ENCODE measurements around the gene NELL2. TPM values are rescaled to one million over a fixed set of nuclear protein-coding genes. Genes with fewer than 3 reads are reported as not detected.

Gene NELL2
- total and polyA plus RNA-seq, 7 donors = 0.17 to 1.8 (median 0.30) TPM; not detected in 3

DNA sequence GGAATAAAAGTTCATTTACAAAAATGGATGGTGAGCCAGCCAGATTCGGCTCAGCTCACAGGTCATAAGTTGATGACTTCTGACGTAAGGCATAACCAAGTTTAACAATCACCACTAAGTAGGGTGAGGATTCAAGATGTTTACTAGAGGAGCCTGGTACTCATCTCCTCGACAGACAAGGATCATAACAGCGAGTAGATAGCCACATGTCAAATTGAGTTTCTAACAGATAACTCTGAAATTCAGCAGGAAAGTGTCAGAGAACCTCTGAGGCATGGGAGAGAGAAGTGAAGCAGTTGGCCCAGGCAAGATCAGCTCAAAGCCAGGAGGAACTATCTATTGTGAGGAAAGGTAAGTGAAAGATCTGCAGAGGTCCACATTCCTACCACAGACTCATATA is 208.7 kb downstream of the NELL2 start:
- H3K9me3 ChIP-seq = no peaks in the 10 kb centered on the region
- no peak for DNase-seq
- no peaks in the 10 kb centered on the region for H3K36me3 ChIP-seq (ENCODE audit: insufficient read depth in 1 of 2, low read depth in 1 of 2)
- H3K4me3 ChIP-seq = no peak overlapping the region
- WGBS, 3 donors = 67 to 77% (median 68%) methylated on average over 4 of the region's 4 CpGs
- no peak for ATAC-seq
- intact Hi-C loops (cut with DNase I) = no loop called here
- no peaks in the 10 kb centered on the region for H3K27me3 ChIP-seq (ENCODE audit: insufficient read depth in 3 of 3, low read length in 2 of 3)
- TF ChIP-seq, protein P1, sequence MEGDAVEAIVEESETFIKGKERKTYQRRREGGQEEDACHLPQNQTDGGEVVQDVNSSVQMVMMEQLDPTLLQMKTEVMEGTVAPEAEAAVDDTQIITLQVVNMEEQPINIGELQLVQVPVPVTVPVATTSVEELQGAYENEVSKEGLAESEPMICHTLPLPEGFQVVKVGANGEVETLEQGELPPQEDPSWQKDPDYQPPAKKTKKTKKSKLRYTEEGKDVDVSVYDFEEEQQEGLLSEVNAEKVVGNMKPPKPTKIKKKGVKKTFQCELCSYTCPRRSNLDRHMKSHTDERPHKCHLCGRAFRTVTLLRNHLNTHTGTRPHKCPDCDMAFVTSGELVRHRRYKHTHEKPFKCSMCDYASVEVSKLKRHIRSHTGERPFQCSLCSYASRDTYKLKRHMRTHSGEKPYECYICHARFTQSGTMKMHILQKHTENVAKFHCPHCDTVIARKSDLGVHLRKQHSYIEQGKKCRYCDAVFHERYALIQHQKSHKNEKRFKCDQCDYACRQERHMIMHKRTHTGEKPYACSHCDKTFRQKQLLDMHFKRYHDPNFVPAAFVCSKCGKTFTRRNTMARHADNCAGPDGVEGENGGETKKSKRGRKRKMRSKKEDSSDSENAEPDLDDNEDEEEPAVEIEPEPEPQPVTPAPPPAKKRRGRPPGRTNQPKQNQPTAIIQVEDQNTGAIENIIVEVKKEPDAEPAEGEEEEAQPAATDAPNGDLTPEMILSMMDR (IDR thresholded peaks at IDR 0.05) = no peak
- no peaks in the 10 kb centered on the region for H3K4me1 ChIP-seq
- no peak overlapping the region for H3K27ac ChIP-seq

DNA sequence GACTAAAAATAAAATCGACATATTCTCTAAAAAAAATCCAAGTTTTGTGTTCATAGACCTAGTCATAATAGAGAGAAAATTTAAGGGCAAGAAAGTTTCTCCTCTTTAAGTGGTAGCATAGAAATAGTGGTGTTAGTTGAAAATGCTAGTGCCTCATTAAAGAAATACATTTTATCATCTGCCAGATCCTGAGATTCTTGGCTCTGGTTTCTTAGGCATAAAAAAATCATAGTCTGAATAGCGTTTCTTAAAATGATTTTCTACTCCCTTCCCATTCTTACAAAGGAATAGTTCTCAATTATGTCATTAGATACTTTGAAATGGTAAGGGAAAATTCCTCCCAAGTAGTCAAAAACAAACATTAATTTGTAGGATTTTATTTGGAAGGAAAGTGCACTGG is 212.8 kb downstream of the NELL2 start:
- ATAC-seq = no peak
- Histone ChIP-seq H3K36me3 (ENCODE audit: insufficient read depth in 1 of 2, low read depth in 1 of 2) (no peaks in the 10 kb centered on the region), H3K4me1 (no peaks in the 10 kb centered on the region), H3K4me3 (no peak overlapping the region), H3K27me3 (ENCODE audit: insufficient read depth in 3 of 3, low read length in 2 of 3) (no peaks in the 10 kb centered on the region), H3K9me3 (no peaks in the 10 kb centered on the region), H3K27ac (no peak overlapping the region)
- no peak for DNase-seq
- intact Hi-C loops (cut with DNase I) = no loop called here
- WGBS, 3 donors = 54 to 69% (median 57%) methylated on average over 2 of the region's 2 CpGs
- TF ChIP-seq, protein P1 (IDR thresholded peaks at IDR 0.05) = no peak

DNA sequence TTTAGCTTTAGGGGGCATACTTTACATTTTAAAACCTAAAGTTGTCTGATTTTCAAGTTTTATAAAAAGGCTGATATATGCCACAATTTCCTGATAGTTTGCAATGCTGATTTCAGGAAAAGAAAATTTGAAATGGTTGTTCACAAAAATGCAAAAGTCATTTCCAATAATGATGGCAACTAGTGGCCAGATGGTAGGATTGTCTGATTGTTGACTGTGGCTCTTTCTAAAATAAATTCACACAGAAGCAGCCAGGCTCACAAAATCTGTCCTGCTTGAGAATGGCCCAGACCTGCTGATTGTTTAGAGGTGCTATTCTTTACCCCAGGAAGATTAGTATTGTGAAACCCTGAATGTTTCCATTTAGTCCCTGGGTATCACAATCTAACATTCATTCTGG is 220.3 kb downstream of the NELL2 start:
- intact Hi-C loops (cut with DNase I) = loop anchor here in 1 of 2 donors (2.0 kb wide), 1 partner anchor 41 kb away; no protein-coding TSS in a partner anchor
- no peaks in the 10 kb centered on the region for H3K36me3 ChIP-seq (ENCODE audit: insufficient read depth in 1 of 2, low read depth in 1 of 2)
- ATAC-seq = no peak
- no peaks in the 10 kb centered on the region for H3K4me1 ChIP-seq
- H3K27ac ChIP-seq = no peak overlapping the region
- DNase-seq = no peak
- no peaks in the 10 kb centered on the region for H3K9me3 ChIP-seq
- no peak overlapping the region for H3K4me3 ChIP-seq
- TF ChIP-seq, protein P1 (IDR thresholded peaks at IDR 0.05) = no peak
- H3K27me3 ChIP-seq (ENCODE audit: insufficient read depth in 3 of 3, low read length in 2 of 3) = no peaks in the 10 kb centered on the region

DNA sequence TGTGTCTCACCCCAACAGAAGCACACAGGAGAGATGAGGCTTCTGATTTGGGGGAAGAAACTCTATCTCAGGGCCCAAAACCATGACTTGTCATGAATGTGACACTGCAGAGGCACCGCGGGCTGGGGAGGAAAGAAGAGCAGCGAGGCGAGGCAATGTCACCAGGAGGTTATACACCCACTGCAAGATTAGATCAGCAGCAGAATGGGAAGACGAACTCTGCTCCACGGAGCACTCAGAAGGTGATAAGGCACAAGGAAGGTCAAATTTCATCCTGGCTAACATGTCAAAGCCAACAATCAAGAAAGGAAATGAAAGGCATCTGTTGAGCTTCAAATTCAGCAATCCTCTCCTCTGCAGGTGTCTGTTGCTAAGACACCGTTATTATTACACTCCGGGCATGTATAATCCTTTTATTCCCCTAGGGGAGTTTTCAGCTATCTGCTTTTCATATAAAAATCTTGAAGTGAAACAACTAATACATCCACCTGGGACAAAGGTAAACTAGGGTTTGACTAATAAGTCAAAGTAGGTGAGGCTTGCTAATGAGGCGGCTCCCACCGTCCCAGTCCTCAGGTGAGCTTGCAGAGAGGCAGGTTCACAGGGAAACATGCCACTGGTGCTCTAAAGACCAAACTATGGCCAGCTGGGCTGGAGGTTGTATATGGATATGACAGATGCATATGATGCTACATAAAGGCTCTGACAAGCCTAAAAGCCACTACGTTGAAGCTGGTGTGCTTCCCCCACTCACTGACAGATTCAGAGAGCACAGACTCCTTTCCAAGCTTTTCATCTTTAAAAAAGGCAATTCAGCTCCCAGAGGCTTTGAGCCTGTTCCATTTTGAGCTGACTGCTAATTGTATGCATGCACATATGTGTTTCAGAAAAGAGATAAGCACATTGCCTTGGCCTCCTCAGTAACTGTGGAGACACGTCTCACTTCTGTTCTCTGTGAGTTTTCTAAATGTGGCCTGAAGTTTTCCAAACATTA is 221.2 kb downstream of the NELL2 start:
- WGBS, 3 donors = 36 to 37% (median 37%) methylated on average over 12 of the region's 12 CpGs
- H3K4me3 ChIP-seq = no peak overlapping the region
- DNase-seq = no peak
- H3K27me3 ChIP-seq (ENCODE audit: insufficient read depth in 3 of 3, low read length in 2 of 3) = no peaks in the 10 kb centered on the region
- H3K4me1 ChIP-seq = no peaks in the 10 kb centered on the region
- H3K36me3 ChIP-seq (ENCODE audit: insufficient read depth in 1 of 2, low read depth in 1 of 2) = no peaks in the 10 kb centered on the region
- ATAC-seq = no peak
- H3K27ac ChIP-seq = no peak overlapping the region
- intact Hi-C loops (cut with DNase I) = no loop called here
- no peaks in the 10 kb centered on the region for H3K9me3 ChIP-seq
- TF ChIP-seq, protein P1 (IDR thresholded peaks at IDR 0.05) = no peak
